ENCODE results near the gene JAKMIP1.

The JAKMIP1 gene

GRCh38 chr4:6157926-6158325, 42.4 kb downstream of the JAKMIP1 start:
- Histone ChIP-seq H3K9me3 (ENCODE audit: control insufficient read depth, insufficient read depth, low read length) (no peaks in the 10 kb centered on the region), H3F3A (ENCODE audit: control insufficient read depth, insufficient read depth) (no peaks in the 10 kb centered on the region)

DNA sequence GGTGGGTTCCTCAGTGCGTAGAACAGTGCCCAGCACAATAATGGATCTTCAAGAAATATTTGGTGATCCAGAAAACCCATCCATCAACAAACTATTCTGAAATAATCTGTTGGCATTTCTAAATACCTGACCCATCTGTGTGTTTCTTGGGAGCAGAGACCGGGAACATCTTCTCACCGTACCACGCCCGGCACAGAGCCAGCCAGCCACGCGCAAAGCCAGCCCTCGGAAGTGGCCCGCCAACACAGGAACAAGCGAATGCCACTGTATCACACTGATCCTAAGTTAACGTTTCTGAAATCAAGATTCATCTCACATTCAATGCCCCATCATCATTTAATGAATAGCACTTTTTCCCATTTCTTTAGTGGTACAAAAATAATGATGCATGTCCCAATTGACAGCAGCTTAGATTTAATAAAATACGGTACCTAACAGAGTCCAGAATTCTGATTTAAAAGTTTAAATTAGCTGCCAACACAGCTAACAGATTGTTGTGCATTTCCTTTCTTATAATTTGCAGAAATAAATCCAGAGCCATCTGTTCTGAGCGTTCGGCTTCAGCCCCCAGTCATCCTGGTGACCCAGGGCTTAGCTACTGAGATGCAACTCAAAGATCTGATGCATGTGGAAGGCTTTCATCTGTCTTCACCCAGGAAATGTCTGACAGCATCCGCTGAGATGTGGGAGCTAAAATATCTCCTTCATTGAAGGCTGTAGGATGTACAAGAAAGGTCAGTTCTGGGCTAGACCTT, 44.2 kb downstream of the JAKMIP1 start:
- no peaks in the 10 kb centered on the region for H3K4me1 ChIP-seq (ENCODE audit: control insufficient read depth, low read length)
- H4K20me1 ChIP-seq (ENCODE audit: control insufficient read depth, insufficient read depth, low read depth, low read length) = no peaks in the 10 kb centered on the region
- no peaks in the 10 kb centered on the region for H3K9me2 ChIP-seq (replicated peaks; ENCODE audit: control insufficient read depth, low read length)
- no peaks in the 10 kb centered on the region for H3F3A ChIP-seq (ENCODE audit: control insufficient read depth, insufficient read depth)
- no peaks in the 10 kb centered on the region for H3K9me3 ChIP-seq (ENCODE audit: control insufficient read depth, insufficient read depth, low read length)
- TF ChIP-seq CTCF (IDR thresholded peaks at IDR 0.05; ENCODE audit: low read depth, low read length, poor library complexity, severe bottlenecking) (no peak), EZH2phosphoT487 (IDR thresholded peaks at IDR 0.05; ENCODE audit: borderline replicate concordance, low read length) (no peak)
- H3K4me3 ChIP-seq (ENCODE audit: low read length) = no peak overlapping the region
- no peaks in the 10 kb centered on the region for H3K27me3 ChIP-seq (ENCODE audit: control insufficient read depth, low read length)
- no peak overlapping the region for H3K4me2 ChIP-seq (ENCODE audit: low read length)
- no peaks in the 10 kb centered on the region for H3K36me3 ChIP-seq (ENCODE audit: control insufficient read depth, low read length)
- no peak overlapping the region for H3K27ac ChIP-seq (ENCODE audit: low read depth, low read length)
- H3K79me2 ChIP-seq (ENCODE audit: control insufficient read depth, low read length) = no peaks in the 10 kb centered on the region

More at GRCh38 chr4:6157926-6158325, 42.4 kb downstream of the JAKMIP1 start:
- Histone ChIP-seq H3K4me1 (ENCODE audit: control insufficient read depth, low read length) (no peaks in the 10 kb centered on the region), H4K20me1 (ENCODE audit: control insufficient read depth, insufficient read depth, low read depth, low read length) (no peaks in the 10 kb centered on the region), H3K9me2 (replicated peaks; ENCODE audit: control insufficient read depth, low read length) (no peaks in the 10 kb centered on the region), H3K4me2 (ENCODE audit: low read length) (no peak overlapping the region), H3K27ac (ENCODE audit: low read depth, low read length) (no peak overlapping the region), H3K27me3 (ENCODE audit: control insufficient read depth, low read length) (no peaks in the 10 kb centered on the region), H3K79me2 (ENCODE audit: control insufficient read depth, low read length) (no peaks in the 10 kb centered on the region), H3K36me3 (ENCODE audit: control insufficient read depth, low read length) (no peaks in the 10 kb centered on the region), H3K4me3 (ENCODE audit: low read length) (no peak overlapping the region)
- TF ChIP-seq CTCF (IDR thresholded peaks at IDR 0.05; ENCODE audit: low read depth, low read length, poor library complexity, severe bottlenecking) = no peak
- no peak for TF ChIP-seq EZH2phosphoT487 (IDR thresholded peaks at IDR 0.05; ENCODE audit: borderline replicate concordance, low read length)

DNA sequence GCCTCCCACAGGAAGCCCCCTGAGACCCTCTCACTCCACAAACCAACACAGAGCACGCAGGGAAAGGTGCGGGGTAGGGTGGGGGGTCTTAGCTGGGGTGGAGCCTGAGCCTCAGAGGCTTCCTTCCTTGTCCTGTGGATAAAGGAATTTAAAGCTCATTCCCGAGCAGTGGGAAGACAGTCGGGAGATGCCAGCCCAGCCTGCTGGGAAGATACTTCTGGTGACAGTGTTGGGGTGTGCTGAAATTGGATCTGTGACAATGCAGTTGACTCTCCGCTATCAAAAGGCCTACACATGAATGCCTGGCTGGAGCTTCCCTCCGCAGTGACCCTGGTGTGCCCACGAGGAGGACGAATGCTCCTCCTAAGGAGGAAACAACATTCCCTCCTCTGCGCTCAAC, 45.5 kb downstream of the JAKMIP1 start:
- TF ChIP-seq CTCF (IDR thresholded peaks at IDR 0.05; ENCODE audit: low read depth, low read length, poor library complexity, severe bottlenecking) = no peak
- no peak for TF ChIP-seq EZH2phosphoT487 (IDR thresholded peaks at IDR 0.05; ENCODE audit: borderline replicate concordance, low read length)
- Histone ChIP-seq H3K4me2 (ENCODE audit: low read length) (no peak overlapping the region), H3F3A (ENCODE audit: control insufficient read depth, insufficient read depth) (no peaks in the 10 kb centered on the region), H3K79me2 (ENCODE audit: control insufficient read depth, low read length) (no peaks in the 10 kb centered on the region), H3K4me3 (ENCODE audit: low read length) (no peak overlapping the region), H3K4me1 (ENCODE audit: control insufficient read depth, low read length) (no peaks in the 10 kb centered on the region), H3K27ac (ENCODE audit: low read depth, low read length) (no peak overlapping the region), H3K27me3 (ENCODE audit: control insufficient read depth, low read length) (no peaks in the 10 kb centered on the region), H4K20me1 (ENCODE audit: control insufficient read depth, insufficient read depth, low read depth, low read length) (no peaks in the 10 kb centered on the region), H3K9me3 (ENCODE audit: control insufficient read depth, insufficient read depth, low read length) (no peaks in the 10 kb centered on the region), H3K36me3 (ENCODE audit: control insufficient read depth, low read length) (no peaks in the 10 kb centered on the region), H3K9me2 (replicated peaks; ENCODE audit: control insufficient read depth, low read length) (no peaks in the 10 kb centered on the region)
